ENCODE measurements around the gene ALKBH2. TPM values are rescaled to one million over a fixed set of nuclear protein-coding genes. Genes with fewer than 3 reads are reported as not detected.

Gene ALKBH2
- total RNA-seq, 4 donors from 2014 or later, result 17.6 to 36.5 (median 26.0) TPM

GRCh38 chr12:109125791-109126190 is 32.5 kb upstream of the ALKBH2 start:
- no peak overlapping the region for H3K4me3 ChIP-seq (ENCODE audit: low read depth, poor library complexity, severe bottlenecking)
- WGBS, 2 donors, result 77 to 86% methylated on average over 7 of the region's 7 CpGs
- TF ChIP-seq POLR2A (IDR thresholded peaks at IDR 0.05), result no peak
- TF ChIP-seq CTCF (IDR thresholded peaks at IDR 0.05), result no peak
- intact Hi-C loops (cut with DNase I; ENCODE audit: low total_unique reads), result no loop called here
- DNase-seq (ENCODE audit: low spot score in 2 of 2), result no peak

DNA sequence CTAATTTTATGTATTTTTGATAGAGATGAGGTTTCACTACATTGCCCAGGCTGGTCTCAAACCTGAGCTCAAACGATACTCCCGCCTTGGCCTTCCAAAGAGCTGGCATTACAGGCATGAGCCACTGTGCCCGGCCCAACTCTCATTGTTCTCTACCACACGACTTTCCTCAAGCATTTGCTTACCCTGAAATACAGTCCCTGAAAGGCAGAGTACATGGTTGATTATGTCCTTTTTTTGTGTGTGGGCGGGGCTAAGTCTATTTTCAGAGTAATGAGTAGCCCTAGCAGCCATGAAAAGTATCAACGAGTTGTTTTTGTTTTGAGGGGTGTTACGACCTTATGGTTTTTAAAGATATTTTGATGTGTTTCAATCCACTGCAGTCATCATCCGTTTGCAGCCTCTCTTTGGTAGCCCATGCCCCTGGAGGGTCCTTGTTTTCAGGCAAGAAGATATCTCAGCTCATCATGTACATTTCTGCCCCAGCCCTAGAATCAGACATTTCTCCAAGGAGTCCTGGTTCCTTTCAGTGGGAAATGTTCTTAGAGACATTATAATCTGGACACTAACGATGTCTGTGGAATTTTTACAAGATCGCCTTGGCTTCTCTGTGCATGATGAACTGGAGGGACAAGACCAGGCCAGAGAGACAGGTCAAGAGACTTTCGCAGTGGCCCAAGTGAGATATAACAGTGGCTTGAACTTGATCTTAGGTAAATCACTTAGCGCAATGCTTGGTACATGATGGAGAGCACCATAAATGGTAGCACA is 31.8 kb upstream of the ALKBH2 start:
- TF ChIP-seq CTCF (IDR thresholded peaks at IDR 0.05) (no peak), POLR2A (IDR thresholded peaks at IDR 0.05) (no peak)
- no peak for DNase-seq (ENCODE audit: low spot score in 2 of 2)
- 85 to 88% methylated on average over 12 of the region's 12 CpGs for WGBS, 2 donors

DNA sequence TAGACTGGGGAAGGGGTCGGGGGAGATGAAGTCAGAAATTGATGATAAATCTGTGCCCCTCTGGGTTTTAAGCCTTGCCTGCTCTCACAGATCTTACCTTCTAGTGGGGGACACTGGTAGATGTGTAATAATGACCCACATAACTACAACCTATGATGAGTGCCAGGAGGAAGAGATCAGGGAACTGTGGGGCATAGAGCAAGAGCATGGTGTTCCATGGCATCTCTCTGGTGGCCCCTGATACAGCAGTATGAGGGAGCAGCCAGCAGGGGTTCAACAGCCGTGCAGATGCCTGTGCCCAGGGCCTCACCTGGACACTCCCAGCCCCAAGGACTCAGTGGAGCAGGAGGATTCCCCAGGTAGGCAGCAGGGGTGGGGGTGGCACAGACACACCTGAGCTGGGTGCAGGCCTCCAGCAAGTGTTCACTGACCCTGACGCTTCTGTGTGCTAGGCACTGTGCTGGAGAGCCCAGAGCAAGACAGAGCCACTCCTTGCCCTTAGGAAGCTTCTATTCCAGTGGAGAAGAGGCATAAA is 28.1 kb upstream of the ALKBH2 start:
- no peak overlapping the region for H3K4me3 ChIP-seq (ENCODE audit: low read depth, poor library complexity, severe bottlenecking)
- intact Hi-C loops (cut with DNase I; ENCODE audit: low total_unique reads), result no loop called here
- 85 to 90% methylated on average over 2 to 3 of the region's 3 CpGs for WGBS, 2 donors
- no peak for TF ChIP-seq CTCF (IDR thresholded peaks at IDR 0.05)
- TF ChIP-seq POLR2A (IDR thresholded peaks at IDR 0.05), result no peak
- no peak for DNase-seq (ENCODE audit: low spot score in 2 of 2)

More for the DNA sequence above, 31.8 kb upstream of the ALKBH2 start:
- no peak overlapping the region for H3K4me3 ChIP-seq (ENCODE audit: low read depth, poor library complexity, severe bottlenecking)
- intact Hi-C loops (cut with DNase I; ENCODE audit: low total_unique reads), result no loop called here

DNA sequence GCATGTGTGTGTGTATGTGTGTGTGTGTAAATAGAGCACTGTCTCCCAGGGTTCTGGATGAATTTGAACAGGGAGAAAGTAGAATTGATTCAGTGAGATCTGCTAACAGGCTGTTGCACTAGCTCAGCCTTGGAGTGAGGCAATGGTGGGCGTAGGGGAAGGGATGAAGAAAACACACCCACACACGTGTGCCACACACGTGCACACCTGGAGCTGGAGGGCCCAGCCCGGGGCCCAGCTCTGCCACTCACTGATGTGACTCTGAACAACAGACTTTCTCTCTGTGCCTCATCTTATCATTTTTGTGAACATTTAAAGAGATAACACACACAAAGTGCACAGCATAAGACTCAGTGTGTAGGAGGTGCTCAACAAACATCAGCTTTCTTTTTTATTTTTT is 27.3 kb upstream of the ALKBH2 start:
- no peak overlapping the region for H3K4me3 ChIP-seq (ENCODE audit: low read depth, poor library complexity, severe bottlenecking)
- DNase-seq (ENCODE audit: low spot score in 2 of 2), result no peak
- no peak for TF ChIP-seq POLR2A (IDR thresholded peaks at IDR 0.05)
- TF ChIP-seq CTCF (IDR thresholded peaks at IDR 0.05), result no peak
- WGBS, 2 donors, result 68 to 83% methylated on average over 4 of the region's 4 CpGs
- intact Hi-C loops (cut with DNase I; ENCODE audit: low total_unique reads), result no loop called here

DNA sequence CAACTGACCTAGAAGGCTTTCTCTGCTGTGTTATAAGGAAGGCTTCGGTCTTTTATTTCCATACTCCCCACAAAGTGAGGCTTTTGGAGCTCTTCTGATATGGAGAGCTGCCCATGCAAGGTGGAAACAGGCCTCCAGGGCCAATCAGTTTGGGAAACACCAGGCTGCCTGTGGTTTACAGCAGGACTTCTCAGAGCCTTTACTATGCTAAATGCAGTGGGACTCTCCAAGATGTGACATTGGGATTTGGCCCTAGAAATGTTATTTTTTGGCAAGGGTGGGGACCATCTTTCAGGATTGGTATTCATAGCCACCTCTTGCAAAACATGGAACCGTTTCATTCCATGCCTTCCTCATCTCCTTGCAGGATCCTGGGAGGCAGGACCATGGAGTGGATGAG is 26.8 kb upstream of the ALKBH2 start:
- DNase-seq (ENCODE audit: low spot score in 2 of 2), result no peak
- intact Hi-C loops (cut with DNase I; ENCODE audit: low total_unique reads), result no loop called here
- TF ChIP-seq CTCF (IDR thresholded peaks at IDR 0.05), result no peak
- TF ChIP-seq POLR2A (IDR thresholded peaks at IDR 0.05), result no peak
- WGBS, 2 donors, result 79 to 82% methylated on average over 2 of the region's 2 CpGs
- no peak overlapping the region for H3K4me3 ChIP-seq (ENCODE audit: low read depth, poor library complexity, severe bottlenecking)

- DNase-seq (ENCODE audit: low spot score in 2 of 2), result no peak
- TF ChIP-seq POLR2A (IDR thresholded peaks at IDR 0.05) (no peak), CTCF (IDR thresholded peaks at IDR 0.05) (no peak)
- intact Hi-C loops (cut with DNase I; ENCODE audit: low total_unique reads), result no loop called here
- no peak overlapping the region for H3K4me3 ChIP-seq (ENCODE audit: low read depth, poor library complexity, severe bottlenecking)
- 80 to 89% methylated on average over 12 of the region's 12 CpGs for WGBS, 2 donors
Measured at GRCh38 chr12:109116611-109116949, 23.3 kb upstream of the ALKBH2 start.

Data from lower leg skin (tissue), 4 donors.